ENCODE results near the gene GID8. TPM values are rescaled to one million over a fixed set of nuclear protein-coding genes. Genes with fewer than 3 reads are reported as not detected.

GID8 gene
- total and polyA plus RNA-seq, 2 of the 13 experiments (the other 11 are each of a cell fraction or from before 2014, with no cell fraction given): 39.6 to 59.8 TPM

DNA sequence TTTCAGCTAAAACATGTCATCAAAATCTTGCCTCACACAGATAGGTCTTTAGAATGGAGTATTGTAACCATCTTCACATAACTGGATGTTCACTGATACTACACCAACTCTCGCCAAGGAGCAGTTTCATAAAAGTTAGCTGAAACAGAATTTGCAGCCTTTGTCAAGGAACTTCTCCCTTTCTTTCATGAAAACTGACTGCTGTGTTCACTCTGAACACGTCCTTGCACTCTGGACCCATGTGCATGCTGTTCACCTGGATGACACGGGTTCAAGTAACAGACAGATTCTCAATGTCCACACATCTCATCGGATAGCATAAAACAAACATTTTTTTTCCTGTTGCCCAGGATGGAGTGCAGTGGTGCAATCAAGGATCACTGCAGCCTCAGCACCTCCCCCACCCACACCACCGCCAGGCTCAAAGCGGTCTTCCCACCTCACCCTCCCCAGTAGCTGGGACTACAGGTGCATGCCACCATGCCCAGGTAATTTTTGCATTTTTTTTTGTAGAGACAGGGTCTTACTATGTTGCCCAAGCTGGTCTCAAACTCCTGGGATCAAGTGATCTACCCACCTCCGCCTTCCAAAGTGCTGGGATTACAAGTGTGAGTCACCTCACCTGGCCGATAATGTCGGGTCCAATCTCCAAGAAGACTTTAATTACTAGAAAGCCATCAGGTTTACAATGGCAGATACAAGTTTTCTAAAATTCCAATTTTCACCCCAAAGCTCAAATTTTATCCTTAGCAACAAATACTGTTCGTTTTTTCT is 21.1 kb upstream of the GID8 start (continued):
- TF ChIP-seq ZNF788 (CRISPR knock-in tag; IDR thresholded peaks at IDR 0.05; ENCODE audit: borderline replicate concordance) (peak; percentile 98), ZNF883 (CRISPR knock-in tag; IDR thresholded peaks at IDR 0.05; ENCODE audit: not compliant biosample characterization) (peak; percentile 80), ZMYM2 (CRISPR knock-in tag; IDR thresholded peaks at IDR 0.05) (peak; percentile 98), ZNF891 (CRISPR knock-in tag; IDR thresholded peaks at IDR 0.05) (peak; percentile 77; the same call in 1 of the 2 replicates), CBX1 (IDR thresholded peaks at IDR 0.05; ENCODE audit: low read depth) (no peak), SRSF9 (IDR thresholded peaks at IDR 0.05; ENCODE audit: borderline replicate concordance, insufficient read depth, low read depth, low read length, poor library complexity, severe bottlenecking) (no peak)
- TF ChIP-seq, protein P1, sequence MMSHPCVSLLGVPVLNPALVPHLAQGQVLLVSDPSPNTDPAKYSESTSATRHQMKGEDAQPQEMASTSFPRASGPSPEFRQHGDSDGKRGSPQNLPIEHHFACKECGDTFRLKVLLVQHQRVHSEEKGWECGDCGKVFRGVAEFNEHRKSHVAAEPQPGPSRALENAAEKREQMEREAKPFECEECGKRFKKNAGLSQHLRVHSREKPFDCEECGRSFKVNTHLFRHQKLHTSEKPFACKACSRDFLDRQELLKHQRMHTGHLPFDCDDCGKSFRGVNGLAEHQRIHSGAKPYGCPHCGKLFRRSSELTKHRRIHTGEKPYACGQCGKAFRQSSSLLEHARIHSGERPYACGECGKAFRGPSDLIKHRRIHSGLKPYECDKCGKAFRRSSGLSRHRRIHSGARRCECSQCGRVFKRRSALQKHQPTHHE (CRISPR knock-in tag; IDR thresholded peaks at IDR 0.05; ENCODE audit: borderline replicate concordance): peak; percentile 75; the same call in 1 of the 2 replicates
- TF ChIP-seq, protein P2, sequence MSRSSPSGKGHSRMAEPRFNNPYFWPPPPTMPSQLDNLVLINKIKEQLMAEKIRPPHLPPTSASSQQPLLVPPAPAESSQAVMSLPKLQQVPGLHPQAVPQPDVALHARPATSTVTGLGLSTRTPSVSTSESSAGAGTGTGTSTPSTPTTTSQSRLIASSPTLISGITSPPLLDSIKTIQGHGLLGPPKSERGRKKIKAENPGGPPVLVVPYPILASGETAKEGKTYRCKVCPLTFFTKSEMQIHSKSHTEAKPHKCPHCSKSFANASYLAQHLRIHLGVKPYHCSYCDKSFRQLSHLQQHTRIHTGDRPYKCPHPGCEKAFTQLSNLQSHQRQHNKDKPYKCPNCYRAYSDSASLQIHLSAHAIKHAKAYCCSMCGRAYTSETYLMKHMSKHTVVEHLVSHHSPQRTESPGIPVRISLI (CRISPR knock-in tag; IDR thresholded peaks at IDR 0.05; ENCODE audit: borderline replicate concordance): peak; percentile 100
- TF ChIP-seq, protein P3, sequence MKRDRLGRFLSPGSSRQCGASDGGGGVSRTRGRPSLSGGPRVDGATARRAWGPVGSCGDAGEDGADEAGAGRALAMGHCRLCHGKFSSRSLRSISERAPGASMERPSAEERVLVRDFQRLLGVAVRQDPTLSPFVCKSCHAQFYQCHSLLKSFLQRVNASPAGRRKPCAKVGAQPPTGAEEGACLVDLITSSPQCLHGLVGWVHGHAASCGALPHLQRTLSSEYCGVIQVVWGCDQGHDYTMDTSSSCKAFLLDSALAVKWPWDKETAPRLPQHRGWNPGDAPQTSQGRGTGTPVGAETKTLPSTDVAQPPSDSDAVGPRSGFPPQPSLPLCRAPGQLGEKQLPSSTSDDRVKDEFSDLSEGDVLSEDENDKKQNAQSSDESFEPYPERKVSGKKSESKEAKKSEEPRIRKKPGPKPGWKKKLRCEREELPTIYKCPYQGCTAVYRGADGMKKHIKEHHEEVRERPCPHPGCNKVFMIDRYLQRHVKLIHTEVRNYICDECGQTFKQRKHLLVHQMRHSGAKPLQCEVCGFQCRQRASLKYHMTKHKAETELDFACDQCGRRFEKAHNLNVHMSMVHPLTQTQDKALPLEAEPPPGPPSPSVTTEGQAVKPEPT (CRISPR knock-in tag; IDR thresholded peaks at IDR 0.05; ENCODE audit: low read depth): peak; percentile 67; the same call in 1 of the 2 replicates
- TF ChIP-seq, protein P4, sequence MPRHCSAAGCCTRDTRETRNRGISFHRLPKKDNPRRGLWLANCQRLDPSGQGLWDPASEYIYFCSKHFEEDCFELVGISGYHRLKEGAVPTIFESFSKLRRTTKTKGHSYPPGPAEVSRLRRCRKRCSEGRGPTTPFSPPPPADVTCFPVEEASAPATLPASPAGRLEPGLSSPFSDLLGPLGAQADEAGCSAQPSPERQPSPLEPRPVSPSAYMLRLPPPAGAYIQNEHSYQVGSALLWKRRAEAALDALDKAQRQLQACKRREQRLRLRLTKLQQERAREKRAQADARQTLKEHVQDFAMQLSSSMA (CRISPR knock-in tag; IDR thresholded peaks at IDR 0.05): peak; percentile 67; the same call in 1 of the 2 replicates
- TF ChIP-seq, protein P5, sequence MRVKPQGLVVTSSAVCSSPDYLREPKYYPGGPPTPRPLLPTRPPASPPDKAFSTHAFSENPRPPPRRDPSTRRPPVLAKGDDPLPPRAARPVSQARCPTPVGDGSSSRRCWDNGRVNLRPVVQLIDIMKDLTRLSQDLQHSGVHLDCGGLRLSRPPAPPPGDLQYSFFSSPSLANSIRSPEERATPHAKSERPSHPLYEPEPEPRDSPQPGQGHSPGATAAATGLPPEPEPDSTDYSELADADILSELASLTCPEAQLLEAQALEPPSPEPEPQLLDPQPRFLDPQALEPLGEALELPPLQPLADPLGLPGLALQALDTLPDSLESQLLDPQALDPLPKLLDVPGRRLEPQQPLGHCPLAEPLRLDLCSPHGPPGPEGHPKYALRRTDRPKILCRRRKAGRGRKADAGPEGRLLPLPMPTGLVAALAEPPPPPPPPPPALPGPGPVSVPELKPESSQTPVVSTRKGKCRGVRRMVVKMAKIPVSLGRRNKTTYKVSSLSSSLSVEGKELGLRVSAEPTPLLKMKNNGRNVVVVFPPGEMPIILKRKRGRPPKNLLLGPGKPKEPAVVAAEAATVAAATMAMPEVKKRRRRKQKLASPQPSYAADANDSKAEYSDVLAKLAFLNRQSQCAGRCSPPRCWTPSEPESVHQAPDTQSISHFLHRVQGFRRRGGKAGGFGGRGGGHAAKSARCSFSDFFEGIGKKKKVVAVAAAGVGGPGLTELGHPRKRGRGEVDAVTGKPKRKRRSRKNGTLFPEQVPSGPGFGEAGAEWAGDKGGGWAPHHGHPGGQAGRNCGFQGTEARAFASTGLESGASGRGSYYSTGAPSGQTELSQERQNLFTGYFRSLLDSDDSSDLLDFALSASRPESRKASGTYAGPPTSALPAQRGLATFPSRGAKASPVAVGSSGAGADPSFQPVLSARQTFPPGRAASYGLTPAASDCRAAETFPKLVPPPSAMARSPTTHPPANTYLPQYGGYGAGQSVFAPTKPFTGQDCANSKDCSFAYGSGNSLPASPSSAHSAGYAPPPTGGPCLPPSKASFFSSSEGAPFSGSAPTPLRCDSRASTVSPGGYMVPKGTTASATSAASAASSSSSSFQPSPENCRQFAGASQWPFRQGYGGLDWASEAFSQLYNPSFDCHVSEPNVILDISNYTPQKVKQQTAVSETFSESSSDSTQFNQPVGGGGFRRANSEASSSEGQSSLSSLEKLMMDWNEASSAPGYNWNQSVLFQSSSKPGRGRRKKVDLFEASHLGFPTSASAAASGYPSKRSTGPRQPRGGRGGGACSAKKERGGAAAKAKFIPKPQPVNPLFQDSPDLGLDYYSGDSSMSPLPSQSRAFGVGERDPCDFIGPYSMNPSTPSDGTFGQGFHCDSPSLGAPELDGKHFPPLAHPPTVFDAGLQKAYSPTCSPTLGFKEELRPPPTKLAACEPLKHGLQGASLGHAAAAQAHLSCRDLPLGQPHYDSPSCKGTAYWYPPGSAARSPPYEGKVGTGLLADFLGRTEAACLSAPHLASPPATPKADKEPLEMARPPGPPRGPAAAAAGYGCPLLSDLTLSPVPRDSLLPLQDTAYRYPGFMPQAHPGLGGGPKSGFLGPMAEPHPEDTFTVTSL (CRISPR knock-in tag; IDR thresholded peaks at IDR 0.05; ENCODE audit: borderline replicate concordance): peak; percentile 90
- TF ChIP-seq, protein P6, sequence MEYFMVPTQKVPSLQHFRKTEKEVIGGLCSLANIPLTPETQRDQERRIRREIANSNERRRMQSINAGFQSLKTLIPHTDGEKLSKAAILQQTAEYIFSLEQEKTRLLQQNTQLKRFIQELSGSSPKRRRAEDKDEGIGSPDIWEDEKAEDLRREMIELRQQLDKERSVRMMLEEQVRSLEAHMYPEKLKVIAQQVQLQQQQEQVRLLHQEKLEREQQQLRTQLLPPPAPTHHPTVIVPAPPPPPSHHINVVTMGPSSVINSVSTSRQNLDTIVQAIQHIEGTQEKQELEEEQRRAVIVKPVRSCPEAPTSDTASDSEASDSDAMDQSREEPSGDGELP (IDR thresholded peaks at IDR 0.05; ENCODE audit: borderline replicate concordance, low read depth): peak; percentile 84; the same call in 1 of the 2 replicates
